ENCODE measurements around the gene RNF44. TPM values are rescaled to one million over a fixed set of nuclear protein-coding genes. Genes with fewer than 3 reads are reported as not detected.
"Not testable (repeated sequence)": the region's sequence is repeated elsewhere in the genome, so short reads cannot be mapped to it uniquely, and the experiment has no call there.

Gene RNF44
- total RNA-seq, 5 donors from 2014 or later (not counting 1 experiment from before 2014, with no cell fraction given) = 250 to 319 (median 294) TPM

- no peak overlapping the region for H3K4me3 Mint-ChIP-seq
Observed at GRCh38 chr5:176490301-176490700, 46.9 kb downstream of the RNF44 start.

GRCh38 chr5:176489077-176489476 is 48.1 kb downstream of the RNF44 start:
- H3K27ac Mint-ChIP-seq = peak overlapping the region; percentile 66 to 78
- no peaks in the 10 kb centered on the region for H3K27me3 Mint-ChIP-seq
- peaks cover 41 to 45% (median 43%) of the 10 kb centered on the region in 3 donors for H3K4me1 Mint-ChIP-seq
- H3K4me3 Mint-ChIP-seq = peak overlapping the region in 2 of 3 donors; percentile 37 to 43
- peaks cover 65% of the 10 kb centered on the region for H3K36me3 Mint-ChIP-seq
- H3K9me3 ChIP-seq = no peaks in the 10 kb centered on the region
- CTCF ChIA-PET = interaction anchor here in 1 of 2 donors (1.2 kb wide), 1 partner anchor 42 kb away, joined by 3 read pairs; no protein-coding TSS in a partner anchor
- H3K9me3 Mint-ChIP-seq = no peaks in the 10 kb centered on the region
- H3K4me3 ChIP-seq (ENCODE audit: control insufficient read depth in 1 of 2, extremely low read depth in 1 of 2, low read length in 1 of 2) = no peak overlapping the region
- DNase-seq (no peak), ATAC-seq (replicated peaks in 1 of 4) (no peak)
- H3K36me3 ChIP-seq (ENCODE audit: control insufficient read depth in 2 of 2, extremely low read depth in 1 of 2, insufficient read depth in 1 of 2, low read length in 1 of 2) = peaks cover 10 to 59% of the 10 kb centered on the region in 2 donors
- no CpG with 5 or more reads among the region's 1 CpG for WGBS (ENCODE audit: insufficient coverage)
- POLR2A ChIA-PET = no interaction called here
- no peaks in the 10 kb centered on the region for H3K27me3 ChIP-seq (replicated peaks in 1 of 2; ENCODE audit: control insufficient read depth in 2 of 2, extremely low read depth in 1 of 2, insufficient read depth in 2 of 2, low read length in 1 of 2)
- H3K4me1 ChIP-seq (ENCODE audit: control insufficient read depth in 1 of 2, extremely low read depth in 1 of 2, insufficient read depth in 2 of 2, low read length in 2 of 2) = peaks cover 7 to 22% of the 10 kb centered on the region in 2 experiments
- peak overlapping the region; percentile 32 for H3K27ac ChIP-seq (ENCODE audit: low read length)

More at GRCh38 chr5:176490301-176490700, 46.9 kb downstream of the RNF44 start:
- H3K36me3 Mint-ChIP-seq = peaks cover 67% of the 10 kb centered on the region
- Histone ChIP-seq H3K4me1 (ENCODE audit: control insufficient read depth in 1 of 2, extremely low read depth in 1 of 2, insufficient read depth in 2 of 2, low read length in 2 of 2) (peaks cover 7 to 19% of the 10 kb centered on the region in 2 experiments), H3K27ac (ENCODE audit: low read length) (no peak overlapping the region), H3K36me3 (ENCODE audit: control insufficient read depth in 2 of 2, extremely low read depth in 1 of 2, insufficient read depth in 1 of 2, low read length in 1 of 2) (peaks cover 10 to 65% of the 10 kb centered on the region in 2 donors), H3K4me3 (ENCODE audit: control insufficient read depth in 1 of 2, extremely low read depth in 1 of 2, low read length in 1 of 2) (no peak overlapping the region), H3K9me3 (no peaks in the 10 kb centered on the region), H3K27me3 (replicated peaks in 1 of 2; ENCODE audit: control insufficient read depth in 2 of 2, extremely low read depth in 1 of 2, insufficient read depth in 2 of 2, low read length in 1 of 2) (no peaks in the 10 kb centered on the region)
- DNase-seq (no peak), ATAC-seq (replicated peaks in 1 of 4) (no peak)
- H3K9me3 Mint-ChIP-seq = no peaks in the 10 kb centered on the region
- WGBS (ENCODE audit: insufficient coverage) = no CpG with 5 or more reads among the region's 1 CpG
- peaks cover 33 to 34% (median 34%) of the 10 kb centered on the region in 3 donors for H3K4me1 Mint-ChIP-seq
- ChIA-PET POLR2A (no interaction called here), CTCF (interaction anchor here in 1 of 2 donors (0.7 kb wide), 1 partner anchor 166 kb away, joined by 8 read pairs; no protein-coding TSS in a partner anchor)
- no peaks in the 10 kb centered on the region for H3K27me3 Mint-ChIP-seq
- H3K27ac Mint-ChIP-seq = no peak overlapping the region

- H3K4me1 Mint-ChIP-seq = peaks cover 45 to 50% (median 50%) of the 10 kb centered on the region in 3 donors
- CTCF ChIA-PET = interaction anchor here in 1 of 2 donors (0.6 kb wide), 2 partner anchors 56 to 279 kb away, joined by 5 to 6 read pairs; no protein-coding TSS in a partner anchor
- Histone ChIP-seq H3K36me3 (ENCODE audit: control insufficient read depth in 2 of 2, extremely low read depth in 1 of 2, insufficient read depth in 1 of 2, low read length in 1 of 2) (peaks cover 4 to 52% of the 10 kb centered on the region in 2 donors), H3K4me1 (ENCODE audit: control insufficient read depth in 1 of 2, extremely low read depth in 1 of 2, insufficient read depth in 2 of 2, low read length in 2 of 2) (peaks cover 7 to 22% of the 10 kb centered on the region in 2 experiments)
- H3K27me3 Mint-ChIP-seq; H3K27ac ChIP-seq (ENCODE audit: low read length); H3K9me3 Mint-ChIP-seq; POLR2A ChIA-PET; H3K9me3 ChIP-seq; H3K27me3 ChIP-seq (replicated peaks in 1 of 2; ENCODE audit: control insufficient read depth in 2 of 2, extremely low read depth in 1 of 2, insufficient read depth in 2 of 2, low read length in 1 of 2); H3K4me3 ChIP-seq (ENCODE audit: control insufficient read depth in 1 of 2, extremely low read depth in 1 of 2, low read length in 1 of 2); DNase-seq; H3K4me3 Mint-ChIP-seq; ATAC-seq (replicated peaks in 1 of 4): not testable (repeated sequence)
- H3K27ac Mint-ChIP-seq = peak overlapping the region in 1 of 2 donors; percentile 66
- H3K36me3 Mint-ChIP-seq = peaks cover 57% of the 10 kb centered on the region
- 95% methylated on average over 3 of the region's 4 CpGs for WGBS (ENCODE audit: insufficient coverage)
Observed at GRCh38 chr5:176487160-176487559, 50.0 kb downstream of the RNF44 start.

- Mint-ChIP-seq H3K27me3 (no peaks in the 10 kb centered on the region), H3K27ac (no peak overlapping the region), H3K4me3 (no peak overlapping the region), H3K36me3 (peaks cover 53% of the 10 kb centered on the region), H3K4me1 (peaks cover 50 to 55% (median 55%) of the 10 kb centered on the region in 3 donors), H3K9me3 (no peaks in the 10 kb centered on the region)
- WGBS (ENCODE audit: insufficient coverage) = 100% methylated on average over 1 of the region's 7 CpGs
- H3K4me1 ChIP-seq (ENCODE audit: control insufficient read depth in 1 of 2, extremely low read depth in 1 of 2, insufficient read depth in 2 of 2, low read length in 2 of 2) = peaks cover 7 to 22% of the 10 kb centered on the region in 2 experiments
- ChIA-PET POLR2A (no interaction called here), CTCF (no interaction called here)
- DNase-seq (no peak), ATAC-seq (replicated peaks in 1 of 4) (no peak)
- H3K27me3 ChIP-seq (replicated peaks in 1 of 2; ENCODE audit: control insufficient read depth in 2 of 2, extremely low read depth in 1 of 2, insufficient read depth in 2 of 2, low read length in 1 of 2) = no peaks in the 10 kb centered on the region
- H3K27ac ChIP-seq (ENCODE audit: low read length) = no peak overlapping the region
- H3K4me3 ChIP-seq (ENCODE audit: control insufficient read depth in 1 of 2, extremely low read depth in 1 of 2, low read length in 1 of 2) = no peak overlapping the region
- no peaks in the 10 kb centered on the region for H3K9me3 ChIP-seq
- peaks cover 4 to 50% of the 10 kb centered on the region in 2 donors for H3K36me3 ChIP-seq (ENCODE audit: control insufficient read depth in 2 of 2, extremely low read depth in 1 of 2, insufficient read depth in 1 of 2, low read length in 1 of 2)
Observed at GRCh38 chr5:176486189-176486757, 50.9 kb downstream of the RNF44 start.

- H3K27me3 ChIP-seq (replicated peaks in 1 of 2; ENCODE audit: control insufficient read depth in 2 of 2, extremely low read depth in 1 of 2, insufficient read depth in 2 of 2, low read length in 1 of 2) = no peaks in the 10 kb centered on the region
- Mint-ChIP-seq H3K27ac (no peak overlapping the region), H3K27me3 (no peaks in the 10 kb centered on the region), H3K4me3 (no peak overlapping the region), H3K9me3 (no peaks in the 10 kb centered on the region), H3K36me3 (peaks cover 47% of the 10 kb centered on the region), H3K4me1 (peaks cover 50 to 53% (median 51%) of the 10 kb centered on the region in 3 donors)
- CTCF ChIA-PET = interaction anchor here in 1 of 2 donors (0.7 kb wide), 1 partner anchor 27 kb away, joined by 4 read pairs; no protein-coding TSS in a partner anchor
- ATAC-seq (replicated peaks in 1 of 4) (no peak), DNase-seq (no peak)
- POLR2A ChIA-PET = no interaction called here
- H3K9me3 ChIP-seq = no peaks in the 10 kb centered on the region
- peaks cover 7 to 22% of the 10 kb centered on the region in 2 experiments for H3K4me1 ChIP-seq (ENCODE audit: control insufficient read depth in 1 of 2, extremely low read depth in 1 of 2, insufficient read depth in 2 of 2, low read length in 2 of 2)
- no peak overlapping the region for H3K4me3 ChIP-seq (ENCODE audit: control insufficient read depth in 1 of 2, extremely low read depth in 1 of 2, low read length in 1 of 2)
- WGBS (ENCODE audit: insufficient coverage) = 100% methylated on average over 1 of the region's 2 CpGs
- H3K27ac ChIP-seq (ENCODE audit: low read length) = no peak overlapping the region
- H3K36me3 ChIP-seq (ENCODE audit: control insufficient read depth in 2 of 2, extremely low read depth in 1 of 2, insufficient read depth in 1 of 2, low read length in 1 of 2) = peaks cover 4 to 45% of the 10 kb centered on the region in 2 donors
Observed at GRCh38 chr5:176485176-176485575, 52.0 kb downstream of the RNF44 start.

- Histone ChIP-seq H3K9me3 (no peaks in the 10 kb centered on the region), H3K4me1 (ENCODE audit: control insufficient read depth in 1 of 2, extremely low read depth in 1 of 2, insufficient read depth in 2 of 2, low read length in 2 of 2) (peaks cover 0 to 3% of the 10 kb centered on the region in 2 experiments), H3K27ac (ENCODE audit: low read length) (no peak overlapping the region), H3K36me3 (ENCODE audit: control insufficient read depth in 2 of 2, extremely low read depth in 1 of 2, insufficient read depth in 1 of 2, low read length in 1 of 2) (peaks cover 2 to 47% of the 10 kb centered on the region in 2 donors), H3K4me3 (ENCODE audit: control insufficient read depth in 1 of 2, extremely low read depth in 1 of 2, low read length in 1 of 2) (no peak overlapping the region), H3K27me3 (replicated peaks in 1 of 2; ENCODE audit: control insufficient read depth in 2 of 2, extremely low read depth in 1 of 2, insufficient read depth in 2 of 2, low read length in 1 of 2) (no peaks in the 10 kb centered on the region)
- no peaks in the 10 kb centered on the region for H3K27me3 Mint-ChIP-seq
- POLR2A ChIA-PET = no interaction called here
- peaks cover 41% of the 10 kb centered on the region for H3K36me3 Mint-ChIP-seq
- CTCF ChIA-PET = no interaction called here
- no peak overlapping the region for H3K4me3 Mint-ChIP-seq
- H3K9me3 Mint-ChIP-seq = no peaks in the 10 kb centered on the region
- ATAC-seq (replicated peaks in 1 of 4) = no peak
- no peak overlapping the region for H3K27ac Mint-ChIP-seq
- WGBS (ENCODE audit: insufficient coverage) = no CpG with 5 or more reads among the region's 4 CpGs
- DNase-seq = no peak
- peaks cover 32 to 40% (median 33%) of the 10 kb centered on the region in 3 donors for H3K4me1 Mint-ChIP-seq
Observed at GRCh38 chr5:176481711-176482110, 55.5 kb downstream of the RNF44 start.

Measured in T-cell (primary cell).